NOMO-1 treated with dmso at 0.1 percent for 144 hours (cell line): Measurements from ENCODE around the gene OR52E8.

ENCODE experiments used
- DNase-seq: peaks from one replicate; lab custom pipeline; 2025; ENCODE audit not compliant: unreplicated experiment; lab: John Stamatoyannopoulos, UW

Gene OR52E8

DNA sequence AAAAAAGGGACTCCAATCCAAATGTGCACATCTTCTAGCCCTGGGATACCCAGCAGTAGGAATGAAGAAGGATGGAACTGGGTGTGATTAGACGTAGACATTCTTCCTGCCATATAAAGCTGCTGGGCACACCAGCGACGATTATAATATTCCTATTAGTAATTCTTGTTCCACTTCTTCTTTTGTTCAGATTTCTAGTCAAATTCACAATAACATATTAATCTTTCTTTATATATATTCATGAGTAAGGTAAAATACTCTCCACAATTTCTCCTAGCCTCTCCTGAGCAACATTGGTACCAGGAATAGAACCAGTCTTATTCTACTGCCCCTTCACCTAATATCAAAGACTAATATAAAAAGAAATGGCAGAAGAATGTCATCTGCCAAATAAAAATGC lies at the start of gene OR52E8:
Gene OR52E8, minus strand, starts transcription at position 101 of the 400 bp plus-strand sequence. Its CDS starts 0 bp downstream, at position 101.
- no peak for DNase-seq

DNA sequence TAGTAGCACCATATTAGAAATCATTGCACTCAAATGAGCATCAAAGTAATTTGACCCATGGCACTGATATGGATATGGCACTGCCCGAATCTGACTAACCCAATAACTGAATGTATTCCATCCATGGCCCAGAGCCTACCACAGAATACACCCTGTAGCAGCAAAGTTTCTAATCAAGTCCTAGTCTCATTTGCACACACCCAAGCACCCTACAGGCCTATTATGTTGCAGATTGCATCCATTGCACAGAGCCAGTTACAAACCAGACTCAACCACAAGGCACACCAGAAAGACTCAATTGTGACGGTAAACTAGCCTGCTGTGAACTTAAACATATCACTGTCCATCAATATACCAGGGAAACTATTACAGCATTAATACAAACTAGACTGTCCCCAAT lies 42.0 kb upstream of the OR52E8 start:
- DNase-seq, result no peak

DNA sequence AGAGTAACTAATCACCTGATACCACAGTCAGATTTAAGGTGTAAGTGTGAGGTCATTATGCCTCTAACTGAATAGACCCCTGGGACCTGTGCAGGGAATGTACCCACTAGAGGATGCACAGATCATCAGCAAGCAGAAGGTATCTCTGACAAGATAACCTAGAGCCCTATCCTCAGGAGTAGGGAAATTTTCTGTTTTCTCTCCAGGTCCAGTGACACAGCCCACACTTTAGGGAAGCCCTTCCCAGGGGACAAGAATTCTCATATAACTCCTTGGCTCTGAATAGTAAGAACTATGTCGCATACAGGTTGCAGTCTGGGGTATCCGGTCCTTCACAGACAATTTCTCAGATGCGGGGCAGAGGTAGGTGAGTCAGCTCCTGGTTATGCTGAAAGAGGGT lies 35.4 kb upstream of the OR52E8 start, which contains the start of gene OR52E5:
Gene OR52E5, plus strand, starts transcription at position 301 of the 400 bp plus-strand sequence. CDS start 7,569 bp downstream, outside the sequence.
- DNase-seq, result no peak

DNA sequence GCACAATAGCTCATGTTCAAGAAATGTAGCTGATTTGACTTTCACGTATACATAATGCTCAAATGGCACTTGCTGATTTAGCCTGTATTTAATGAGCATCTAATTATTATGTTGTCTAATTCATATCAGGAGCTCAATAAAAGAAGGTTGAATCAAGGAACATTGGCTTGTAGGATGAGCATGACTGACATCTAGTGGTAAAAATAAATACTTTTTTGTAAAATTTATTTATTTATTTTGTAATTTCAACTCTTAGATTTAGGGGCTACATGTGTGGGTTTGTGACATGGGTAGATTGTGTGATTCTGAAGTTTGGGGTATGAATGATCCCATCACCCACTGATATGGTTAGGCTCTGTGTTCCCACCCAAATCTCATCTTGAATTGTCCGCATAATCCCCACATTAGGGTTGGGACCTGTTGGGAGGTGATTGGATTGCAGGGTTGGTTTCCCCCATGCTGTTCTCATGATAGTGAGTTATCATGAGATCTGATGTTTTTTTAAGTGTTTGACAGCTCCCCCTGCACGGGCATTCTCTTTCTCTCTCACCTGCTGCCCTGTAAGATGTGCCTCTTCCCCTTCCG lies 33.8 kb upstream of the OR52E8 start:
- no peak for DNase-seq

DNA sequence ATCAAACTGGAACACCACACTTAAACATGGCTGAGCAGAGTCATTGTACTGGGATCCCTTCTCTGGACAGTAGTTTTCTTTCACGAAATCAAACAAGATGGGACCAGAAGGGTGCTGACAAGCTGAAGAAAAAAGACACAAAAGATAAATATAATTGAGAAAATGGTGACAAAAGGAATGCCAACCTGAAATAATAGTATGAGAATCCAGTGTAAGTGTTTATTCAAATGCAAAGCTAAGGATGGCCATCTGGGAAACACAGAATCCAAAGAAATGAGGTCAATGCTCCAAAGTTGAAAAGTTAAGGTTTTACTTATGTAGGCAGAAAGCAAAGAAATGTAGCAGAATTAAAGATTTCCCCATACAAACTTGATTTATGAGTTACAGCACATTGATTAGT lies 30.2 kb upstream of the OR52E8 start:
- DNase-seq, result no peak

DNA sequence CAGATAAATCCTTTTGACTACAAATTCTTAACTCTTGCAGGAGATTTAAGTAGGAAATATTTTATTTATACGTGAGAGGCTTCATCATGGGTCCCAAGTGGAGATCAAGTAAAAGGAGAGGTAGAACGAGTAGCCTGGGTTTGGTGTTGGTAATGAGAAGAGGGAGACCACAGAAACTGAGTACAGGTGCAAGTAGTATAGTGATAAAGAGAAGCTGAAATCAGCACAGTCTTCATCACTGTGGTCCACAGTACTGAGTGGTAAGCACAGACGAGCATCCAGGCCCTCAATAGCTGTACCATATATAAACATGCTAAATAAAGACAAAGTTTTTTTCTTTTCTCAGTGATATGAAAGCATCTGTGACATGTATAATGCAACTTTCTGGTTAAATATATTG lies 29.7 kb upstream of the OR52E8 start:
- no peak for DNase-seq

DNA sequence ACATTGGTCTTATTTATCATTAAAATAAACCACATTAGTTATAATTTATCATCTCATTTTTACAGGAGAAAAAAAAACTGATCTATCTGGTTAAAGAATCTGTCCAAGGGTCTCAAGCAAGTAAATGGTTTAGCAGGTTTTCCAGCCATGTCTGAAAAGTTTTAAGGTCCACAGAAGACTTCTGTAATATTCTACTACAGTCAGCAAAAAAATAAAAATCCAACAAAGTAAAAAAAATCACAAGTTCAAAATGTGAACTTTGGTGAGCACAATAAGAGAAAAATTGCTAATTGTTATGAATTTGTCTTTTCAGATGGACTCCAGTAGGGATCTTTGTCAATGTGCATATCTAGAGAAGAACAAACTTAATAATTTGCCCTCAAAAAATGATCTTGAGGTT lies 24.3 kb upstream of the OR52E8 start:
- no peak for DNase-seq

DNA sequence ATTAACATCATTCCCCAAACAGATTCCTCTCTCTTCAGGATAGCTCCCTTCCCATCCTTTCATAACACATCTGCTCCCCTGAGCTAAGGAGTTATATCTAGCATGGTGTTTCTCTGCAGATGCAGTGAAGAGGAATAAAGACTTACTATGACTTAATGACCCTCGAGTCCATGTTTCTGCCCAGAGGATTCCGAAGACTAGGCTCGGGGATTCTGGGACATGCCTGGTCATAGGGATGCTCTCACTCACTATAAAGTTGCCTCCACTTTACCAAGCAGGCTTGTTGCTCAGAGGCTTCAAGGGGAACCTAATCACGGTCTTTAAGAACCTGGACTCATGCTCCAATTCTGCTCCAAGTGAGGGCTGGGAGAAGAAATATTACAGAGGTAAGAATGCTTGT lies 22.8 kb upstream of the OR52E8 start, which contains the start of gene OR52E4:
Gene OR52E4, plus strand, starts transcription at position 301 of the 400 bp plus-strand sequence. CDS start 3,664 bp downstream, outside the sequence.
- no peak for DNase-seq

DNA sequence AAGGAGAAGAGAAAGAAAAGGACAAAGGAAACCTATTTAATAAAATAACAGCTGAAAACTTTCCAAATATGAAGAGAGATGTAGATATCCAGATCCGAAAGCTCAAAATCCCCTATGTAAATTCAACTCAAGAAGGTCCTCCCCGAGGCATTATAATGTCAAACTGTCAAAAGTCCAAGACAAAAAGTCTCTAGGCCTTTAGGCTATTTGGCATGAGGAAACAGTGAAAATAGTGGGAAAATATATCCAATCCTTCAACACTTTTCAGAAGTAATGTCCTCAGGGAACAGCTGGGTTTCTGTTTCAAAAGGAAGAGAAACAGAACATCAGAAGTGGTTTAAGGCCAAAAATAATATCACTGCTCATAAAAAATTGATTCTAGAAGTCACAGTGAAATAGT lies 21.1 kb upstream of the OR52E8 start:
- DNase-seq, result no peak

DNA sequence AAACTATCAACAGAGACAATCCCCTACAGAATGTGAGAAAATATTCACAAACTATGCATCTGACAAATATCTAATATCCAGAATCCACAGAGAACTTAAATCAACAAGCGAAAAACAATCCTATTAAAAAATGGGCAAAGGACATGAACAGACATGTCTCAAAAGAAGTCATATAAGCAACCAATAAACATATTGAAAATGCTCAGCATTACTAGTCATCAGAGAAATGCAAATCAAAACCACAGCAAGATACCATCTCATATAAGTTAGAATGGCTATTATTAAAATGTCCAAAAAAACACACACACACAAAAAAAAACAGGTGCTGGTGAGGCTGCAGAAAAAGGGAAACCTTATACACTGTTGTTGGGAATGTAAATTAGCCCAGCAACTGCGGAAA lies 8.3 kb upstream of the OR52E8 start:
- DNase-seq, result no peak

DNA sequence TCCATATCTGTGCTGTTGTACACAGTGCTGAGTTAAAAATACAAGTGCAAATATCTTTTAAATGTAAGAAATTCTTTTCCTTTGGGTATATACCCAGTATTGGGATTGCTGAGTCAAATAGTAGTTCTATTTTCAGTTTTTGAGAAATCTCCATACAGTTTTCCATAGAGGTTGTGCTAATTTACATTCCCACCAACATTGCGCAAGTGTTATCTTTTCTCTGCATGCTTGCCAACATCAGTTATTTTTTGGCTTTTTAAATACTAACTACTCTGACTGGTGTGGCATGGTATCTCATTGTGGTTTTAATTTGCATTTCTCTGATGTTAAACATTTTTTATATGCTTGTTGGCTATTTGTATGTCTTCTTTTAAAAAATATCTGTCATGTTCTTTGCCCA lies 6.5 kb downstream of the OR52E8 start:
- no peak for DNase-seq

DNA sequence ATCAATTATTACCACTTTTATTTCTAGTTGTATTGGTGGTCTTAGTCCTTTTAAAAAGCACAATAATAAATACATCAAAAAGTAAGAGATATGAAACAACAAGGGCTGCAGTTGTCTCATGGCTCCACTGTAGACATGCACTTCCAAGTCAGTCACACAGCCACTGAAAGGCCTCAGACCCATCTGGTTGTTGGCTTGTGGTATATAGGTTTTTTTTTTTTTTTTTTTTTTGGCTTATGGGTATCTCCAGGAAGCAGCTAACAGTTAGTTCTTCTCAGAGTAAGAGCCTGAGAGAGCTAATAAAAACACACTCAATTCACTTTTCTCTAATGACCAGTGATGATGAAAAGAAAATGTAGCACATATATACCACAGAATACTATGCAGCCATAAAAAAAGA lies 9.8 kb downstream of the OR52E8 start:
- no peak for DNase-seq

DNA sequence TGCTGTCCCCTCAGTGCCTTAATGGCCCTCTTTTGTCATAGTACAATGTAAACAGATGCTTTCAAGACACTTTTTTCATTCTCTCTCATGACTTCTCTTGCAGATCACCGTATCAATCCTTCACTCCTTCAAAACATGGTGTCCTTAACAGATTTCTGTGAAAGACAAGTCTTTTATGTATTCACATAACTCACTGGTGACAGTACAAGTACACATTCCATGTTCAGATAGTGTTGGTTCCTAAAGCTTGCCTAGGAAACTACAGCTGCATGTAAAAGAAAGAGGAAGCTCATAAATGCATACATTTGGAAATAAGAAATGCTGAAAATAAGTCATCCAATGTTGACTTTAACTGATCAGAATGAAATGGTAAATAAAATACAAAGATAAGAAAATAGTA lies 10.8 kb downstream of the OR52E8 start:
- no peak for DNase-seq

DNA sequence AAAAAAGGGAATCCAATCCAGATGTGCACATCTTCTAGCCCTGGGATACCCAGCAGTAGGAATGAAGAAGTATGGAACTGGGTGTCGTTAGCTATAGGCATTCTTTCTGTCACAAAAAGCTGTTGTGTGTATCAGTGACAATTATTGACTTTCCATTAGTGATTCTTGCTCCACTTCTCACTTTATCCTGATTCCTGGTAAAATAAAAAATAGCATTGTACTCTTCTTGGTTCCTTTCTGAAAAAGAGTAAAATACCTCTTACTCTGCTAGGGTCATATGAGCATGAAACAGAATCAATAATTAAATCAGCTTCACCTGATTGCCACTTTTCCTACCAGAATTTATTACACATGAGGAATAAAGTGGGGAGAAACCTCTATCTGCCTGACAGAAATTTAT lies 15.7 kb downstream of the OR52E8 start, which contains the start of gene OR52E6:
Gene OR52E6, minus strand, starts transcription at position 101 of the 400 bp plus-strand sequence. Its CDS starts 0 bp downstream, at position 101.
- no peak for DNase-seq

DNA sequence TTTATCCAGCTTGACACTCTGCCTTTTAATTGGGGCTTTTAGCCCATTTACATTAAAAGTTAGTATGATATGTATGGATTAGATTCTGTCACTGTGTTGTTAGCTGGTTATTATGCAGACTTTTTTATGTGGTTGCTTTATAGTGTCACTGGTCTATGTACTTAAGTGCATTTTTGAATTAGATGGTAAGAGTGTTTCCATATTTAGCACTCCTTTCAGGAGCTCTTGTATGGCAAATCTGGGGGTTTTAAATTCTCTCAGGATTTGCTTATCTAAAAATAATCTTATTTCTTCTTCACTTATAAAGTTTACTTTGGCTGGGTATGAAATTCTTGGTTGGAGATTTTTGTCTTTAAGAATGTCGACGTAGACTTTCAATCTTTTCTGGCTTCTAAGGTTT lies 19.8 kb downstream of the OR52E8 start:
- DNase-seq, result no peak

DNA sequence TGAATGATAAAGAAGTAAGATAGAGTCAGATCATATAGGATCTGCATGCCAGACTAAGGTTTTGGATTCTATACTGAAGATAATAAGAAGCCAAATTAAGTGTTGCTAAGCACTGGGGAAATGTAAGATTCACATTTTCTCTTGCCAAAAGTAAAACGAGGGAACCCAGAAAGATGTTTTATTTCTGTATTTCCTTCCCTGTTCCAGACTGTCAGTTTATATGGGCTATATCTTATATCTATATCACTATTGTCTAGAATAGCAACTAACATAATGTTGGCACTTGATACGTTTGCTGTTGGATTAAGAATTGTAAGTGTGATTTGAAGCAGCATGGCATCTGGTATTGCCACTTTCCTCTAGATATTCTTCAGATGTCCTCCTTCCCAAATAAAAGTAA lies 24.0 kb downstream of the OR52E8 start:
- no peak for DNase-seq

DNA sequence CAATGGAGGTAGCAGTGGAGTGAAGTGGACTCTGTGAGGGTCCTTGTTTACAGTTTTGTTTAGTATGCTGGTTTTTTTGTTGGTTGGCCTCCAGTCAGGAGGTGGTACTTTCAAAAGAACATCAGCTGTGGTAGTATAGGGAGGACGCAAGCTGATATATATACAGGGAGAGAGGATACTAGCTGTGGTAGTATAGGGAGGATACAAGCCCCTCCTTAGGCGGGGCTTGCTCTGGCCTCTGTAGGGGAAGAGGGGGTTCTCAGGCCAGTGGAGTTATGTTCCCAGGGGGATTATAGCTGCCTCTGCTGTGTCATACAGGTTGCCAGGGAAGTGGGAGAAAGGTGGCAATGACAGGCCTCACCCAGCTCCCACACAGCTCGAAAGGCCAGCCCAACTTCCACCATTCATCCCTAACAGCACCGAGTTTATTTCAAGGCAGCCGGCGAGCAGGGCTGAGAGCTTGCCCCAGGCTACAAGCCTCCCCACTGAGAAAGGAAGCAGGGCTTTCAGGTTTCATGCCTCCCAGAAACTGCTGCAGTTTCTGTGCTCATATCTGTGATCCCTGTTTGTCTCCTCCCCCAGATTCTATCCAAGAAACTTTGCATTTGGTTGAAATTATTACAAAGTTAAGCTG lies 26.2 kb downstream of the OR52E8 start:
- no peak for DNase-seq

DNA sequence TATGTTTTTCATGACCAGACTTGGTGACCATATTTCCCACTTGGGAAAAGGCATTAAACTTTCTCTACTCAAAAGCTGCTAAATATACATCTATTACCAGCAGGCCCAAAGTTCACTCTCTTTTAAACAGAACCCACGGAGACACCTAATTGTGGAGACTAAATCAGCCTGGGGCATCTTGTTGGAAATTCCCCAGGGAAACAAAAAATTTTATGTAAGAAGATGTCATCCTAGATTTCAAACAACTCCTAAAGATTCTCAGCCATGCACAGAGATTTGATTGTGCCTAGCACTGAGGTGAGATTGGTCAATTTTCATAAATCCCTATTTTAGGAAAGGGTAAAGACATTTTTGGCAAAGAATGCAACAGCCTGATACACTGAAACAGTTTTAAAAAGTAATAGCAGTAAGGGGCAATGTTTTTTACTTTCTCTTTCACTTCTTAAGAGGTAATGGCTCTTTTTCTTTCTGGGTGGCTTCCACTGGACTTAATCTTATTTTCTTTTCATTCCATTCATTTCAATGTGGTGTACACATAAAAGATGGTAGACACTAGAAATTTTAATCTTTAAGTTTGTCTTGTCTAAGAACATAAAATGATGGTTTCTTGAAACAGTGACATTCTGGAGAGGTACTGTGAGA lies 39.1 kb downstream of the OR52E8 start:
- DNase-seq, result no peak

DNA sequence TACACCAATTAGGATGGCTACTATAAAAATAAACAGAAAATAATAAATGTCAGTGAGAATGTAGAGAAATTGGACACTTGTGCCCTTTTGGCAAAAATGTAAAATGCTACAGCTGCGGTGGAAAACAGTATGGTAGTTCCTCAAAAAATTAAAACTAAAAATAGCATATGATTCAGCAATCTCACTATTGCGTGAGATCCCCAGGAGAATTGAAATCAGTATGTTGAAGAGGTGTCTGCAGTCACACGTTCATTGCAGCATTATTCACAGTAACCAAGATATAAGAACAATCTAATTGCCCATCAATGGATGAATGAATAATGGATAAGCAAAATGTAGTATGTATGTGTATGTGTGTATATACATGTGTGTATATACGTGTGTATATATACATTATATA lies 42.0 kb downstream of the OR52E8 start:
- peak; percentile 76 for DNase-seq

DNA sequence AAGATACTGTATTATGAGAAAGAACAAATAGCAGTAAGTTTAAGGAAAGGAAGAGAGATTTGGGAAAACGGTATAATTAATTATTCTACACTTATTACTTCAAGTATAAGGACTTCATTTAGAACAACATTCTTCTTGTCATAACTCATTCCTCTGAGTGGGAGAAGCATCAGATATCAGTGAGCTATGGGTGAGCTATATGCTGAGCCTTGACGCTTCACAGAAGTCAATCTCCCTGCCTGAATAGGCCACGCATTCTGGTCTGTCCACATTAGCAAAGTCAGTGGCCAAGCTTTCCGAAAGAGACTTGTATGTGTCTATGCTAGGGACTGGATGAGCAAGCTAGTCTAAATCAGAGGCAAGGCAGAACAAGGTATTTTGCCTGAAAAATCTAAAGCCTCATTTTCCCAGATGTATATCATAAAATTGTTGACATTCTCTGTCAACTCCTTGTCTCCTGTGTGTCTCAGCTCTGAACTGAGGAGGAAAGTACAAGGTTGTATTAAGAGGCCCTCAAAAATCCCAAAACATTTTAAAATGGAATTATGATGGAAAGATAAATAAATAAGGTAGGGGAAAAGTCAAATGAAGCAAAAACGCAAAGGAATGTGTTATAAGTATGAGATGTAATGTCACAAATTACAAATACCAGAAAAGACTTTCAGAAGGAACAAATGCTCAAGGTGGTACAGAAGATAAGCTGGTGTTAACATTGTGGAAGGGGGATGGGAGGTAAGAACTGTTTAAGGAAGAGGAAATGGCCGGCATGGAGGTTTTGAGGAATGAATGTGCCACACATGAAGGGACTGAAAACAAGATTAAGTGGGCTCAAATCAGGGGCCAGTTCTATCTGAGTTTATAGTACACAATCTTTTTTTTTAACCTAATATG lies 47.3 kb downstream of the OR52E8 start:
- no peak for DNase-seq

DNA sequence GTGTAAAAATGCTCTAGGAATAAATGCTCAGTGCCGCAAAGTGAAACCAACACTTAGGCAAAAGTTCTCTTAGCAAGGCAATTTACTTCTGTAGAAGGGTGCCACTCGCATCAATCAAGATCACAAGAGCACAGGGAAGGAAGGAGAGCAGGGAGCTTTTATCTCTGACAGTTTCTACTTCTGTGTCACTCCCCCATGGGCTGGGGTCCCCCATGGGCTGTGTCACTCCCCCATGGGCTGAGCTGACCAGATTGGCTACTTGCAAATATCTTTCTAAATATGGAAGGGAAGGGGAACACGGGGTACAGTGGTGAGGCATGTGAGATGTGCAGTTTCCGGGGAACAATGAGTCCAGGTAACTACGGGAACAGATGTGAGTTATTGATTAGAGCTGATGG lies 48.4 kb downstream of the OR52E8 start:
- DNase-seq, result no peak
